Liver (tissue), 9 donors: Measurements from ENCODE around the gene ACTR2. TPM values are rescaled to one million over a fixed set of nuclear protein-coding genes. Genes with fewer than 3 reads are reported as not detected.
A peak's percentile ranks its signal among the peaks of the same experiment; 100 is the strongest.

Source experiments
- DNase-seq: peaks from one replicate; pipeline ENCODE4 v3.0.0-alpha.2; 2017; ENCODE audit warnings: low spot score
- H3K27ac ChIP-seq, 2 donors: one replicate each; pipeline ENCODE4 v1.7.0; 2013; ENCODE audit warnings: inconsistent platforms in 2 of 2, low read length in 2 of 2, control low read depth in 1 of 2, low read depth in 1 of 2, mild to moderate bottlenecking in 1 of 2
- H3K27me3 ChIP-seq, 4 donors: one replicate each; pipeline versions ENCODE4 v1.6.1 to v1.7.0; 2013; ENCODE audit warnings: low read length in 3 of 4, inconsistent platforms in 1 of 4, mild to moderate bottlenecking in 1 of 4, moderate library complexity in 1 of 4; ENCODE audit not compliant: control insufficient read depth in 4 of 4, insufficient read depth in 4 of 4
- H3K36me3 ChIP-seq, 4 donors: one replicate each; pipeline versions ENCODE4 v1.6.1 to v1.7.0; 2013; ENCODE audit warnings: low read length in 3 of 4, mild to moderate bottlenecking in 3 of 4, low read depth in 1 of 4, moderate library complexity in 1 of 4; ENCODE audit not compliant: control insufficient read depth in 4 of 4, insufficient read depth in 3 of 4
- H3K4me1 ChIP-seq, 4 donors: one replicate each; pipeline versions ENCODE4 v1.6.1 to v1.7.0; 2013; ENCODE audit warnings: low read length in 3 of 4, mild to moderate bottlenecking in 3 of 4, moderate library complexity in 1 of 4; ENCODE audit not compliant: control insufficient read depth in 4 of 4, insufficient read depth in 4 of 4
- H3K4me3 ChIP-seq, 3 donors: one replicate each; pipeline versions ENCODE4 v1.6.1 to v1.7.0; 2013; ENCODE audit warnings: low read length in 3 of 3, control low read depth in 1 of 3, low read depth in 1 of 3, mild to moderate bottlenecking in 1 of 3
- H3K9ac ChIP-seq, 2 donors: one replicate each; pipeline ENCODE4 v1.7.0; 2013; ENCODE audit warnings: low read length in 2 of 2, mild to moderate bottlenecking in 2 of 2, moderate library complexity in 2 of 2, control low read depth in 1 of 2, low read depth in 1 of 2
- H3K9me3 ChIP-seq, 4 donors: one replicate each; pipeline versions ENCODE4 v1.6.1 to v1.7.0; 2013; ENCODE audit warnings: low read length in 3 of 4; ENCODE audit not compliant: control insufficient read depth in 4 of 4
- EGR1 ChIP-seq, 2 donors: IDR thresholded peaks; 2 replicates each; pipeline ENCODE4 v1.6.1; 2016 to 2018; ENCODE audit warnings: antibody characterized with exemption in 2 of 2, low read depth in 2 of 2
- FOXA1 ChIP-seq: IDR thresholded peaks from 2 replicates; pipeline ENCODE4 v1.6.1; 2016; ENCODE audit warnings: antibody characterized with exemption
- FOXA2 ChIP-seq: IDR thresholded peaks from 2 replicates; pipeline ENCODE4 v1.6.1; 2016; ENCODE audit warnings: antibody characterized with exemption
- GABPA ChIP-seq, 2 donors: IDR thresholded peaks in 1 of 2; conservative IDR thresholded peaks in 1 of 2; 2 replicates each; pipeline ENCODE4 v1.6.1; 2016; ENCODE audit warnings: antibody characterized with exemption in 2 of 2, mild to moderate bottlenecking in 1 of 2, moderate library complexity in 1 of 2
- HNF4A ChIP-seq, 2 donors: conservative IDR thresholded peaks; 2 replicates each; pipeline ENCODE4 v1.6.1; 2016; ENCODE audit warnings: antibody characterized with exemption in 2 of 2, mild to moderate bottlenecking in 2 of 2
- HNF4G ChIP-seq: IDR thresholded peaks from 2 replicates; pipeline ENCODE4 v1.6.1; 2016; ENCODE audit warnings: antibody characterized with exemption
- MAX ChIP-seq: IDR thresholded peaks from 2 replicates; pipeline ENCODE4 v1.6.1; 2016; ENCODE audit warnings: antibody characterized with exemption
- NR2F2 ChIP-seq: IDR thresholded peaks from 2 replicates; pipeline ENCODE4 v1.6.1; 2016; ENCODE audit warnings: antibody characterized with exemption
- RAD21 ChIP-seq, 2 donors: IDR thresholded peaks; 2 replicates each; pipeline ENCODE4 v1.6.1; 2016; ENCODE audit warnings: antibody characterized with exemption in 2 of 2, mild to moderate bottlenecking in 2 of 2
- REST ChIP-seq: IDR thresholded peaks from 2 replicates; pipeline ENCODE4 v1.6.1; 2016; ENCODE audit warnings: antibody characterized with exemption, mild to moderate bottlenecking
- SP1 ChIP-seq: IDR thresholded peaks from 2 replicates; pipeline ENCODE4 v1.6.1; 2018; ENCODE audit warnings: antibody characterized with exemption, mild to moderate bottlenecking
- TAF1 ChIP-seq: conservative IDR thresholded peaks from 2 replicates; pipeline ENCODE4 v1.6.1; 2016; ENCODE audit warnings: antibody characterized with exemption, mild to moderate bottlenecking
- YY1 ChIP-seq: IDR thresholded peaks from 2 replicates; pipeline ENCODE4 v1.6.1; 2016; ENCODE audit warnings: antibody characterized with exemption, mild to moderate bottlenecking
- WGBS: extraction: QIAGEN DNeasy Blood & Tissue Kit; methylation state at CpG from one replicate; pipeline ENCODE4 v1.1.7; 2013; 5-methylcytosine and 5-hydroxymethylcytosine counted together
- polyA plus RNA-seq, 2 donors: library from polyadenylated mRNA; stranded (reverse) in 1 of 2; unstranded in 1 of 2; fragments of 200-250 nt in 1 of 2; fragments of >200 nt in 1 of 2; fragmentation: Nextera tagmentation in 1 of 2; extraction: Ambion mirVana in 1 of 2; gene quantifications; one replicate each; pipeline versions ENCODE4 v1.2.1 to v1.2.3, GENCODE V29; 2013 to 2015
- total RNA-seq, 2 donors: library from RNA; depleted of rRNA; stranded (reverse); fragments of >200 nt; gene quantifications; one replicate each; pipeline ENCODE4 v1.2.3, GENCODE V29; 2014
- TF ChIP-seq, protein P1 (sequence below): fragments of 150-350 bp; IDR thresholded peaks from 2 replicates; pipeline ENCODE4 v1.5.1; 2017; ENCODE audit warnings: improper control_type of control experiment, low read depth, low read length; ENCODE audit not compliant: missing input control
- TF ChIP-seq, protein P2 (sequence below): IDR thresholded peaks from 2 replicates; pipeline ENCODE4 v1.6.1; 2016; ENCODE audit warnings: antibody characterized with exemption
- donor health status: healthy.
- donor health status: healthy.
- donor health status: healthy.
- donor health status: healthy.
- donor health status: healthy.

The ACTR2 gene
- total and polyA plus RNA-seq, 4 donors, result 21.6 to 72.0 (median 45.9) TPM

GRCh38 chr2:65313126-65313953, 85.7 kb downstream of the ACTR2 start:
- Histone ChIP-seq H3K27me3 (no peaks in the 10 kb centered on the region), H3K9me3 (no peaks in the 10 kb centered on the region), H3K27ac (no peak overlapping the region), H3K4me3 (no peak overlapping the region), H3K36me3 (peaks cover 8 to 43% (median 29%) of the 10 kb centered on the region in 4 donors), H3K9ac (no peak overlapping the region), H3K4me1 (peaks cover 0 to 5% (median 0%) of the 10 kb centered on the region in 4 donors)
- 94% methylated on average over 52 of the region's 52 CpGs for WGBS
- TF ChIP-seq RAD21 (IDR thresholded peaks at IDR 0.05) (peak in 1 of 2 donors; percentile 18), HNF4A (conservative IDR thresholded peaks at IDR 0.05) (no peak)
- no peak for DNase-seq

GRCh38 chr2:65313954-65314256, 86.3 kb downstream of the ACTR2 start:
- Histone ChIP-seq H3K36me3 (peaks cover 8 to 43% (median 29%) of the 10 kb centered on the region in 4 donors), H3K4me1 (peaks cover 0 to 5% (median 0%) of the 10 kb centered on the region in 4 donors), H3K9me3 (no peaks in the 10 kb centered on the region), H3K27me3 (no peaks in the 10 kb centered on the region), H3K9ac (no peak overlapping the region), H3K27ac (no peak overlapping the region), H3K4me3 (no peak overlapping the region)
- TF ChIP-seq, protein P1, sequence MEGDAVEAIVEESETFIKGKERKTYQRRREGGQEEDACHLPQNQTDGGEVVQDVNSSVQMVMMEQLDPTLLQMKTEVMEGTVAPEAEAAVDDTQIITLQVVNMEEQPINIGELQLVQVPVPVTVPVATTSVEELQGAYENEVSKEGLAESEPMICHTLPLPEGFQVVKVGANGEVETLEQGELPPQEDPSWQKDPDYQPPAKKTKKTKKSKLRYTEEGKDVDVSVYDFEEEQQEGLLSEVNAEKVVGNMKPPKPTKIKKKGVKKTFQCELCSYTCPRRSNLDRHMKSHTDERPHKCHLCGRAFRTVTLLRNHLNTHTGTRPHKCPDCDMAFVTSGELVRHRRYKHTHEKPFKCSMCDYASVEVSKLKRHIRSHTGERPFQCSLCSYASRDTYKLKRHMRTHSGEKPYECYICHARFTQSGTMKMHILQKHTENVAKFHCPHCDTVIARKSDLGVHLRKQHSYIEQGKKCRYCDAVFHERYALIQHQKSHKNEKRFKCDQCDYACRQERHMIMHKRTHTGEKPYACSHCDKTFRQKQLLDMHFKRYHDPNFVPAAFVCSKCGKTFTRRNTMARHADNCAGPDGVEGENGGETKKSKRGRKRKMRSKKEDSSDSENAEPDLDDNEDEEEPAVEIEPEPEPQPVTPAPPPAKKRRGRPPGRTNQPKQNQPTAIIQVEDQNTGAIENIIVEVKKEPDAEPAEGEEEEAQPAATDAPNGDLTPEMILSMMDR, result no peak
- TF ChIP-seq MAX, result no peak
- no peak for TF ChIP-seq EGR1 (IDR thresholded peaks at IDR 0.05; ENCODE audit: low read depth in 2 of 2)
- TF ChIP-seq YY1, result no peak
- no peak for TF ChIP-seq TAF1
- TF ChIP-seq, protein P2, sequence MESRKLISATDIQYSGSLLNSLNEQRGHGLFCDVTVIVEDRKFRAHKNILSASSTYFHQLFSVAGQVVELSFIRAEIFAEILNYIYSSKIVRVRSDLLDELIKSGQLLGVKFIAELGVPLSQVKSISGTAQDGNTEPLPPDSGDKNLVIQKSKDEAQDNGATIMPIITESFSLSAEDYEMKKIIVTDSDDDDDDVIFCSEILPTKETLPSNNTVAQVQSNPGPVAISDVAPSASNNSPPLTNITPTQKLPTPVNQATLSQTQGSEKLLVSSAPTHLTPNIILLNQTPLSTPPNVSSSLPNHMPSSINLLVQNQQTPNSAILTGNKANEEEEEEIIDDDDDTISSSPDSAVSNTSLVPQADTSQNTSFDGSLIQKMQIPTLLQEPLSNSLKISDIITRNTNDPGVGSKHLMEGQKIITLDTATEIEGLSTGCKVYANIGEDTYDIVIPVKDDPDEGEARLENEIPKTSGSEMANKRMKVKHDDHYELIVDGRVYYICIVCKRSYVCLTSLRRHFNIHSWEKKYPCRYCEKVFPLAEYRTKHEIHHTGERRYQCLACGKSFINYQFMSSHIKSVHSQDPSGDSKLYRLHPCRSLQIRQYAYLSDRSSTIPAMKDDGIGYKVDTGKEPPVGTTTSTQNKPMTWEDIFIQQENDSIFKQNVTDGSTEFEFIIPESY, result no peak
- no peak for TF ChIP-seq NR2F2
- TF ChIP-seq HNF4A (conservative IDR thresholded peaks at IDR 0.05), result no peak
- TF ChIP-seq FOXA1, result no peak
- no peak for TF ChIP-seq FOXA2
- TF ChIP-seq SP1, result no peak
- TF ChIP-seq HNF4G, result no peak
- TF ChIP-seq REST, result no peak
- TF ChIP-seq GABPA (IDR thresholded peaks at IDR 0.05 in 1 of 2, conservative IDR thresholded peaks at IDR 0.05 in 1 of 2), result no peak
- DNase-seq, result no peak
- WGBS, result 97% methylated on average over 24 of the region's 24 CpGs
